NCI-H2029 treated with DMSO at 0.1 percent for 48 hours (cell line): ENCODE data around the gene ZEB2.

ENCODE experiments used
- DNase-seq: peaks from one replicate; lab custom pipeline; 2025; lab: John Stamatoyannopoulos, UW

ZEB2 gene

GRCh38 chr2:144512891-144513351, 7.0 kb downstream of the ZEB2 start:
- no peak for DNase-seq

GRCh38 chr2:144512470-144512869, 7.4 kb downstream of the ZEB2 start:
- DNase-seq, result no peak

- DNase-seq, result no peak
Measured at GRCh38 chr2:144511937-144512336, 8.0 kb downstream of the ZEB2 start.

- DNase-seq, result no peak
Measured at GRCh38 chr2:144511226-144511810, 8.6 kb downstream of the ZEB2 start.

- no peak for DNase-seq
Measured at GRCh38 chr2:144510294-144510991, 9.5 kb downstream of the ZEB2 start.

- no peak for DNase-seq
Measured at GRCh38 chr2:144509879-144510221, 10.1 kb downstream of the ZEB2 start.

- DNase-seq, result no peak
Measured at GRCh38 chr2:144509001-144509878, 10.7 kb downstream of the ZEB2 start.

- DNase-seq, result no peak
Measured at GRCh38 chr2:144508172-144508851, 11.6 kb downstream of the ZEB2 start.

GRCh38 chr2:144507441-144508171, 12.3 kb downstream of the ZEB2 start:
- DNase-seq, result no peak

- no peak for DNase-seq
Measured at GRCh38 chr2:144505245-144505831, 14.6 kb downstream of the ZEB2 start.

- DNase-seq, result no peak
Measured at GRCh38 chr2:144504218-144504641, 15.7 kb downstream of the ZEB2 start.

GRCh38 chr2:144503242-144503641, 16.7 kb downstream of the ZEB2 start:
- DNase-seq, result no peak

GRCh38 chr2:144502369-144502768, 17.6 kb downstream of the ZEB2 start:
- DNase-seq, result no peak

- DNase-seq, result no peak
Measured at GRCh38 chr2:144501627-144502026, 18.3 kb downstream of the ZEB2 start.

GRCh38 chr2:144501118-144501517, 18.8 kb downstream of the ZEB2 start:
- no peak for DNase-seq

- DNase-seq, result no peak
Measured at GRCh38 chr2:144500563-144500962, 19.4 kb downstream of the ZEB2 start.

- no peak for DNase-seq
Measured at GRCh38 chr2:144498277-144498676, 21.6 kb downstream of the ZEB2 start.

GRCh38 chr2:144496977-144497598, 22.8 kb downstream of the ZEB2 start:
- no peak for DNase-seq

GRCh38 chr2:144496092-144496976, 23.6 kb downstream of the ZEB2 start:
- no peak for DNase-seq
